Stimulated activated CD4-positive, alpha-beta T cell treated with anti-CD3 and anti-CD28 coated beads, Interleukin-1b, Interleukin-23, amount 100 ng/mL, for 4 hours (primary cell): ENCODE results near the gene LMNA.
"Not testable (repeated sequence)": the region's sequence is repeated elsewhere in the genome, so short reads cannot be mapped to it uniquely, and the experiment has no call there.

Source experiments
- DNase-seq, 2 donors: peaks; one replicate each; pipeline ENCODE4 v3.0.0-alpha.2; 2020; ENCODE audit warnings: low read depth in 2 of 2

The LMNA gene

DNA sequence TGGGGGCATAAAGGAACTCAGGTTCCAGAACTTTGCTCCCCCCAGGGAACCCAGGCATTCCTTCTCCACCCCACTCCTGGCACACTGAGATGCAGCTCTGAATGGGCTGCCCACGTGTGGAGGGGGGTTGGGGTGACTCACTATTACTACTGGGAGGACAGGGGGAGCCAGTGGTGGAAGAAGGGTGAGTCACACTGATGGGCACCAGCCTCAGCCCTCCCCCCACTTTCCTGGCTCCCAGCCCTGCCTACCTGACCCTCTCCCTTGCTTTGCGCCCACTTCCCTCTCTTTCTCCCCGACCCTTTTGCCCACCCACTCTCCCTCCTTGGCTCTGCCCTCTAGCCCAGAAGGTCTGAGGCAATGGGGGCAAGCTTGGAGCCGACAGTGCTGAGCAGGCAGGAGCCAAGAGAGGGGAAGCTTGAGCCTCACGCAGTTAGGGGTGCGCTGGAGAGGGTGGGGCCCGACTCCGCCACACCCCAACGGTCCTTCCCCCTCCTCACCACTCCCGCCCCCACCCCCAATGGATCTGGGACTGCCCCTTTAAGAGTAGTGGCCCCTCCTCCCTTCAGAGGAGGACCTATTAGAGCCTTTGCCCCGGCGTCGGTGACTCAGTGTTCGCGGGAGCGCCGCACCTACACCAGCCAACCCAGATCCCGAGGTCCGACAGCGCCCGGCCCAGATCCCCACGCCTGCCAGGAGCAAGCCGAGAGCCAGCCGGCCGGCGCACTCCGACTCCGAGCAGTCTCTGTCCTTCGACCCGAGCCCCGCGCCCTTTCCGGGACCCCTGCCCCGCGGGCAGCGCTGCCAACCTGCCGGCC is at the start of gene LMNA:
Gene LMNA, plus strand, starts transcription at position 611 of the 818 bp plus-strand sequence. CDS start 208 bp downstream, outside the sequence.
- peak; percentile 65 to 72 for DNase-seq

- no peak for DNase-seq
These were observed 49.3 kb upstream of the LMNA start for GRCh38 chr1:156065212-156065611.

DNA sequence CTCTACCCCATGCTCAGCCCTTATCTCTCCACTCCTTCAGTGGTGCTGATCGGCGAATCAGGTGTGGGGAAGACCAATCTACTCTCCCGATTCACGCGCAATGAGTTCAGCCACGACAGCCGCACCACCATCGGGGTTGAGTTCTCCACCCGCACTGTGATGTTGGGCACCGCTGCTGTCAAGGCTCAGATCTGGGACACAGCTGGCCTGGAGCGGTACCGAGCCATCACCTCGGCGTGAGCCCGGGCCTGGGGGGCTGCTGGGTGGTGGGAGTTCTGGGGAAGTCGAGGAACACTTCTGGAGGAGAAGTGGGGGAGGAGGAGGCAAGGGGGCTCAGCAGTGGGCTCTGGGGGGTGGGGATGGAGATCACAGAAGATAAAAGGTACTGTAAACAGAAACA is 48.6 kb upstream of the LMNA start:
- DNase-seq, result no peak

- DNase-seq, result no peak
These were observed 47.2 kb upstream of the LMNA start for GRCh38 chr1:156067262-156067661.

GRCh38 chr1:156069490-156070455 is 44.7 kb upstream of the LMNA start:
- no peak for DNase-seq

GRCh38 chr1:156070548-156070947 is 44.0 kb upstream of the LMNA start:
- DNase-seq, result no peak

- DNase-seq, result not testable (repeated sequence)
These were observed 43.1 kb upstream of the LMNA start for GRCh38 chr1:156071332-156071816.

- DNase-seq, result no peak
These were observed 42.3 kb upstream of the LMNA start for GRCh38 chr1:156072251-156072650.

- no peak for DNase-seq
These were observed 41.3 kb upstream of the LMNA start for GRCh38 chr1:156073110-156073687.

- no peak for DNase-seq
These were observed 40.8 kb upstream of the LMNA start for GRCh38 chr1:156073740-156074139.

- no peak for DNase-seq
These were observed 39.9 kb upstream of the LMNA start for GRCh38 chr1:156074661-156075060.

DNA sequence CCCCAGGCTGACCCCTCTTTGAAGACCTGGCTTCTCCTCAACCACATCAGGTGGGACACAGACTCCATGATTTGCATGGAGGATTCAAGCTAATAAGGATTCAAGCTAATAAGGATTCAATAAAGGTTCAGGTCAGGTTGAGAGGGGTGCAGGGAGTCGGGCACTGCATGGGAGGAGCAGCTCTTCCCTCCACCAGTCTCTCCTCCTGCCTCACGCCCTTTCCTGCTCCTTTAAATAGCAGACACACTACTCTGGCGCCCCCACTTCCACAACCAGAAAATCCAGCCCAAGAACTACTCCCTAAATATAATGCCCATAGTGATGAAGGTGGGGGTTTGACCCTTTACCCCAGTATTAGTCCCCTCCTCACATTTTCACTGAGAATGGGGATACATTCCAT is 39.3 kb upstream of the LMNA start:
- DNase-seq, result no peak

DNA sequence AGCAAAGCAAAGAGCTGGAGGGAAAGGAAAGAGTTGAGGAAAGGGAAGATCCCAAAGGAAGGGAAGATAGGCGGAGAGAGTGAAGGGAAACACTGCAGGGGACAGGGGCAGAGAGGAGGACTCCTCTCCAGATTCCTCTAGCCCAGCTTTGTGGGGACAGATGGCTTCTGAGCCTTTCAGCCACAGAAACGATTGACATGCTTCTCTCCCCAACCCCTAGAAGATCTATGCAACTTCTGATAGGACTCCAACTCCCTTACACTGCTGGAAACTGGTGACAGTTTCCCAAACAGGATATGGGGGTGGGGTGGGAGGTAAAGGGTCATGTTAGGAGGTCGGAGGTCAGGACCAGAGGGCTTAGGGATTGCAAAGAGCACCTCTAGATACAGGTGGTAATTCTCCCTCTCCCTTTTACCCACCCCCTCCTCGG is 38.7 kb upstream of the LMNA start:
- no peak for DNase-seq

- no peak for DNase-seq
These were observed 37.7 kb upstream of the LMNA start for GRCh38 chr1:156076609-156077429.

DNA sequence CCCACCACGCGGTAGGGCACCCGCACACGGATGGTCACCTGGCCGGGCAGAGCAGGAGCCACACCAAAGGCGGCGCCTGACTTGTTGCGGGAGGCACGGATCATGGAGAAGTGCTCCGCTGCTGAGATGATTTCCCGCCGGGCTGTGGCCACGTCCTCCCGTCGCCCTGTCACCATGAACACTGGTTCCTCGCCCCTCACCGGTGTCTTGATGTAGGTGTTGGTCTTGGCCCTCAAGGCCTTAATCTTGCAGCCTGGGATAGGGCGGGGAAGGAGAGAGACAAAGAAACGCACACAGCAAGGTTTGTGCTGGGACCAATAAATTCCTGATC is 37.1 kb upstream of the LMNA start:
- DNase-seq, result no peak

DNA sequence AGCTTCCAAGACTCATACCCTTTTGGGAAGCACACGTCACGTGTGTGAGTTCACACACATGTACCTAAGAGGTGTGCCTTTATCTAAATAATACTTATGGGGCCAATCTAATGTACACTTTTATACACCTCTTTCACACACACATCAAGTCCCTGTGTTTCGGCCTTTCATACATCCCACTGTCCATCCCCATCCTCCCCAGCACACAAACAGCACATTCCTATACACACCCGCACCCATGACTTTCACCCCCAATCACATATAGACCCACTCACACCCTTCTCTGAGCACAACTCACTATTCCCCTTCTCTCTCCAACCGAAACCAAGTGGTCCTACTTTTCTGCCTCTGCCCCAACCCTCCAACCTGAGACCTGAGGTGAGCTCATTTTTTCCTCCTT is 35.8 kb upstream of the LMNA start:
- DNase-seq, result no peak

DNA sequence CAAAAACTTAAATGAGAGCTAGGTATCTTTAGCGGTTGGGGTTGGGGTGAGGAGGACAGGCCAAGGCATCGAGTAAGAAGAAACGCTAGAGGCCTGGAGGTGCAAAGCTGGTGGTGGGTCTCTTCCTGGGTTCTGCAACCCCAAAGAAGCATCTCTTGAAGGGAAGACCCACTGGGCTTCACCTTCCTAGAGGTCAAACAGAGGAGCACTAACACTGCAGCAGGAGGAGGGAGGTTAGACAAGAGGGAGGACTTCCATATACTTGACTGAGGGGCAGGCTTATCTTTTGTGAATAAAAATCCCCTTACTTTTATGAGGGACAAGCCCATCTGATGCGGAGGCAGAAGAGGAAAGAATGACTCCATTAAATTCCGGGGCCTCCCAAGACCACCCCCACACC is 34.7 kb upstream of the LMNA start:
- DNase-seq, result no peak

GRCh38 chr1:156080241-156080862 is 34.2 kb upstream of the LMNA start:
- DNase-seq, result no peak

- no peak for DNase-seq
These were observed 33.7 kb upstream of the LMNA start for GRCh38 chr1:156080863-156081179.

DNA sequence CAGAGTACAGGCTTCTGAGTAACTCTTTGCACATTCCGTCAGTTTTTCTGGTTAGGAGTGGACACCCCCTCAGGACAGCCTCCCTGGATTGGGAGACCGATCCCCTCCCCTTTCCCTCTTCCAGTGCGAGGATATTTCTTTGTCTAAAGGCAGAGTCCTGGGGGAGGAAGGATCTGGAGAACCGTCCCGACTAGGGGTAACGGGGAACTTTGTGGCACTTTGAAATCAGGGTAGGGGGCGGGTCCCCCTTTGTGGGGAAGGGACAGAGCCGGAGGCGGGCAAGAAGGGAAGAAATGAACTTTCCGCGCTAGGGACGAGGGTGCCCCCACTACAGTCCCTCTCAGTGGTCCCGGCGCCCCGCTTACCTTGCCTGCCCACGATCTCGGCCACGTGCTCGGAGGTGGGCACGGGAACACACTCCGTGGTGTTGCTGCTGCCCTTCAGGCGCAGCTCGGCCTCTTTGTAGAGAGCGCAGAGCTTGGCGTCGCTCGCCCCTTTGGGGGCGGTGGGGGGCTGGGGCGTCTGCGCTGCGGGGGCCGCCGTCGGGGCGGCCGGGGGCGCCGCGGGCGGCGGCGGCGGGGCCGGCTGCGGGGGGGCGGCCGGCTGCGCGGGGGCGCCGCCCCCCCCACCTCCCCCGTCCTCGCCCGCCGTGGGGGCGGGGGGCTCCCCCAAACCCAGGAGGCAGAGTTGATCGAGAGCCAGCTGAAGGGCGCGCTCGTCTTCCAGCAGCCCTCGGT is 33.2 kb upstream of the LMNA start:
- DNase-seq, result no peak
